Hindlimb muscle (tissue), 1 donor: ENCODE measurements around the gene OR10X1. TPM values are rescaled to one million over a fixed set of nuclear protein-coding genes. Genes with fewer than 3 reads are reported as not detected.

Experiments used
- DNase-seq: peaks from one replicate; pipeline ENCODE4 v3.0.0-alpha.2; 2013
- polyA plus RNA-seq: library from polyadenylated mRNA; unstranded; fragments of 120-200 nt; gene quantifications from one replicate; pipeline ENCODE4 v1.2.1, GENCODE V29; 2013; ENCODE audit not compliant: insufficient read length

OR10X1 gene
- polyA plus RNA-seq: not detected

- DNase-seq: no peak
These were observed at the start of gene OR10X1 for GRCh38 chr1:158579733-158580132. OR10X1 (minus strand) TSS chr1:158579899; CDS start chr1:158579899, 0 bp downstream.

- no peak for DNase-seq
These were observed 34.1 kb upstream of the OR10X1 start for GRCh38 chr1:158613764-158614163.

GRCh38 chr1:158611916-158612315 is 32.2 kb upstream of the OR10X1 start:
- DNase-seq: no peak

GRCh38 chr1:158607296-158607695 is 27.6 kb upstream of the OR10X1 start:
- DNase-seq: no peak

- DNase-seq: no peak
These were observed 25.3 kb upstream of the OR10X1 start, which contains the start of gene OR10Z1 for GRCh38 chr1:158604968-158605367. OR10Z1 (plus strand) TSS chr1:158605268; CDS start chr1:158606439, 1,171 bp downstream.

GRCh38 chr1:158600735-158601134 is 21.0 kb upstream of the OR10X1 start:
- DNase-seq: no peak

- DNase-seq: no peak
These were observed 7.2 kb upstream of the OR10X1 start for GRCh38 chr1:158586942-158587341.

- no peak for DNase-seq
These were observed 4.3 kb upstream of the OR10X1 start for GRCh38 chr1:158583962-158584361.

- DNase-seq: no peak
These were observed 2.1 kb downstream of the OR10X1 start for GRCh38 chr1:158577561-158577960.

- no peak for DNase-seq
These were observed 7.5 kb downstream of the OR10X1 start for GRCh38 chr1:158572226-158572625.

- DNase-seq: no peak
These were observed 9.2 kb downstream of the OR10X1 start, which contains the start of gene OR6P1 for GRCh38 chr1:158570480-158570879. OR6P1 (minus strand) TSS chr1:158570580; CDS start chr1:158563604, 6,976 bp downstream.

- no peak for DNase-seq
These were observed 15.1 kb downstream of the OR10X1 start for GRCh38 chr1:158564608-158565007.

- no peak for DNase-seq
These were observed 15.8 kb downstream of the OR10X1 start for GRCh38 chr1:158563853-158564252.

- no peak for DNase-seq
These were observed 20.0 kb downstream of the OR10X1 start for GRCh38 chr1:158559696-158560095.

- DNase-seq: no peak
These were observed 25.3 kb downstream of the OR10X1 start, which contains the start of gene OR6Y1 for GRCh38 chr1:158554352-158554751. OR6Y1 (minus strand) TSS chr1:158554405; CDS start chr1:158548105, 6,300 bp downstream.

- DNase-seq: no peak
These were observed 27.4 kb downstream of the OR10X1 start for GRCh38 chr1:158552296-158552695.

GRCh38 chr1:158547533-158547932 is 32.2 kb downstream of the OR10X1 start:
- DNase-seq: no peak

GRCh38 chr1:158537609-158538008 is 42.1 kb downstream of the OR10X1 start:
- DNase-seq: no peak

- no peak for DNase-seq
These were observed 45.2 kb downstream of the OR10X1 start for GRCh38 chr1:158534496-158534895.

Other genes with a start within 250 kb of the OR10X1 start
- gene CD1B, start 248.4 kb downstream of the OR10X1 start, polyA plus RNA-seq: not detected
- 0.32 TPM for gene CD1E, start 226.0 kb downstream of the OR10X1 start, polyA plus RNA-seq
- not detected for gene OR10T2, start 180.4 kb downstream of the OR10X1 start, polyA plus RNA-seq
- gene OR10K2, start 153.7 kb downstream of the OR10X1 start, polyA plus RNA-seq: not detected
- gene OR10K1, start 118.1 kb downstream of the OR10X1 start, polyA plus RNA-seq: not detected
- not detected for gene OR10R2, start 107.7 kb downstream of the OR10X1 start, polyA plus RNA-seq
- gene OR6Y1, start 25.5 kb downstream of the OR10X1 start, polyA plus RNA-seq: not detected
- gene OR6P1, start 9.3 kb downstream of the OR10X1 start, polyA plus RNA-seq: not detected
- 0.10 TPM for gene OR10Z1, start 25.4 kb upstream of the OR10X1 start, polyA plus RNA-seq
- gene SPTA1, start 106.8 kb upstream of the OR10X1 start, polyA plus RNA-seq: 5.9 TPM
- not detected for gene OR6K2, start 120.8 kb upstream of the OR10X1 start, polyA plus RNA-seq
- not detected for gene OR6K3, start 140.8 kb upstream of the OR10X1 start, polyA plus RNA-seq
- not detected for gene OR6K6, start 174.8 kb upstream of the OR10X1 start, polyA plus RNA-seq
- not detected for gene OR6N1, start 192.3 kb upstream of the OR10X1 start, polyA plus RNA-seq
- not detected for gene OR6N2, start 201.3 kb upstream of the OR10X1 start, polyA plus RNA-seq